C4-2B (cell line): ENCODE data around the gene B3GNT5.

Source experiments
- H3K27ac ChIP-seq: fragments of 450-650 bp; 2 replicates; pipeline ENCODE4 v1.5.1; 2017
- ZFX ChIP-seq: fragments of 450-650 bp; IDR thresholded peaks from 2 replicates; pipeline ENCODE4 v1.6.1; 2017
- TF ChIP-seq, protein P1 (sequence below): fragments of 450-650 bp; conservative IDR thresholded peaks from 2 replicates; pipeline ENCODE4 v1.5.1; 2017; ENCODE audit warnings: mild to moderate bottlenecking

Gene B3GNT5

DNA sequence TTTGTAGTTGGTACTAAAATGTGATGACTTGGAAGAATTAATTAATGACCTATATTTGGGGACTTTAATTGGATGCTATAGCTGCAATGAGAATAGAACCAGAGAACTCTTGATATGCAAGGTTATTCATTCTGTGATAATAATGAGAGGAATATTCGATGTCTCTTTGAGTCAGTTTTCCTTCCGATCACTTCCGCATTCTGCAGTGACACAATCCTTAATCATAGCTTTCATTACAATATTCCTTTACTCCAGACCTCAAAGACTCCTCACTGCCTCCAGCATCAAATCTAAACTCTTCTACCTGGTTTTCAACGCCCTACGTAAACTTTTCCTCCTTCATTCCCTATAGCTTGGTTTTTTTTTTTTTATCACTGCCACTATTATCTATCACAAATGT lies 21.6 kb downstream of the B3GNT5 start:
- no peak for TF ChIP-seq ZFX
- TF ChIP-seq, protein P1, sequence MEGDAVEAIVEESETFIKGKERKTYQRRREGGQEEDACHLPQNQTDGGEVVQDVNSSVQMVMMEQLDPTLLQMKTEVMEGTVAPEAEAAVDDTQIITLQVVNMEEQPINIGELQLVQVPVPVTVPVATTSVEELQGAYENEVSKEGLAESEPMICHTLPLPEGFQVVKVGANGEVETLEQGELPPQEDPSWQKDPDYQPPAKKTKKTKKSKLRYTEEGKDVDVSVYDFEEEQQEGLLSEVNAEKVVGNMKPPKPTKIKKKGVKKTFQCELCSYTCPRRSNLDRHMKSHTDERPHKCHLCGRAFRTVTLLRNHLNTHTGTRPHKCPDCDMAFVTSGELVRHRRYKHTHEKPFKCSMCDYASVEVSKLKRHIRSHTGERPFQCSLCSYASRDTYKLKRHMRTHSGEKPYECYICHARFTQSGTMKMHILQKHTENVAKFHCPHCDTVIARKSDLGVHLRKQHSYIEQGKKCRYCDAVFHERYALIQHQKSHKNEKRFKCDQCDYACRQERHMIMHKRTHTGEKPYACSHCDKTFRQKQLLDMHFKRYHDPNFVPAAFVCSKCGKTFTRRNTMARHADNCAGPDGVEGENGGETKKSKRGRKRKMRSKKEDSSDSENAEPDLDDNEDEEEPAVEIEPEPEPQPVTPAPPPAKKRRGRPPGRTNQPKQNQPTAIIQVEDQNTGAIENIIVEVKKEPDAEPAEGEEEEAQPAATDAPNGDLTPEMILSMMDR = no peak
- no peak overlapping the region for H3K27ac ChIP-seq

DNA sequence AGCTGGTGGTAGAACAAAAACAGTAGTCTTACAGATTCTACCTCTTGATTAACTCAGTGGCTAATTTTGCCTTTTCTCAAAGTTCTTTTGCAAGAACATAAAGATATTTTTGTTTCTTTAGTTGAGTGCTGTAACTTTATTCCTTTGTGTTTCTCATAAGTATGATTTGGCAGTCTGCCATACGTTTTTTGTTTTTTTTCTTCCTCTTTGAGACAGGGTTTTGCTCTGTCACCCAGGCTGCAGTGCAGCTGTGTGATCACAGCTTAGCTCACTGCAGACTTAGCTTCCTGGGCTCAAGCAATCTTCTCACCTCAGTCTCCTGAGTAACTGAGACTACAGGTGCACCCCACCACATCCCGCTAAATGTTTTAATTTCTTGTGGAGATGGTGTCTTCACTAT lies 22.4 kb downstream of the B3GNT5 start:
- TF ChIP-seq, protein P1 = no peak
- TF ChIP-seq ZFX = no peak
- peak overlapping the region; percentile 36; the same call in 1 of the 2 replicates for H3K27ac ChIP-seq

DNA sequence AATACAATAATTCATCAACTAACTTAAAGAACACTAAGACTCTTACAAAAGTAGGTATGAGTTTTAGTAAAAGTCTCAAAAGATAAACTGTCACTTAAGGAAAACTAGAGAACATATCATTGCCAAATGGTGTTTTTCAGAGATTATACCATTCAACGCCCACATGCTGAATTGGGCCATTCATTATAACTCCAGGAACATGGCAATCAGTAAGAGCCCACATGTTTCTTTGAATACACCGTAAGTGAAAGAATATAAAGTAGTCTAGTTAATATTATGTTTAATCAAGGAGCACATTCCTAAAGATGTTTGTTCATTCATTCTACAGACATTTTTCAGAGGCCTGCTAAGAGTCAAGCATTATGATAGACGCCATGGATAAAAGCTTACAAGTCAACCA lies 22.9 kb downstream of the B3GNT5 start:
- peak overlapping the region; percentile 36; the same call in 1 of the 2 replicates for H3K27ac ChIP-seq
- TF ChIP-seq, protein P1 = no peak
- TF ChIP-seq ZFX = no peak

DNA sequence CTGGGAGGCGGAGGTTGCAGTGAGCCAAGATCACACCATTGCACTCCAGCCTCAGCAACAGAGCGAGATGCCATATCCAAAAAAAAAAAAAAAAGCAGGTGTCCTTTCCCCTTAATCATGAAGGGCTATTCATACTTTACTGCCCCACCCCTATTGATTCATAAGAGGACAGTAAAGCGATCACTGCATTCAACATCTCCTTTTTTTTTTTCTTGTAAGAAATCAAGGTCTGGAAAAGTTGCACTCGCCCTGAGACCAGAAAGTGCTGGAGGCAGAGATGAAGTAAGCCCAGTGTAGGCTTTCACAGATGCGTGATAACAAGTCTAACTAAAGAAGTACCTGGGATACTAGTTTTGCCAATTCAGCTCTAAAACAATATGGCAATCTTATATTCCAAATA lies 24.2 kb downstream of the B3GNT5 start:
- no peak overlapping the region for H3K27ac ChIP-seq
- TF ChIP-seq ZFX = no peak
- TF ChIP-seq, protein P1 = no peak

DNA sequence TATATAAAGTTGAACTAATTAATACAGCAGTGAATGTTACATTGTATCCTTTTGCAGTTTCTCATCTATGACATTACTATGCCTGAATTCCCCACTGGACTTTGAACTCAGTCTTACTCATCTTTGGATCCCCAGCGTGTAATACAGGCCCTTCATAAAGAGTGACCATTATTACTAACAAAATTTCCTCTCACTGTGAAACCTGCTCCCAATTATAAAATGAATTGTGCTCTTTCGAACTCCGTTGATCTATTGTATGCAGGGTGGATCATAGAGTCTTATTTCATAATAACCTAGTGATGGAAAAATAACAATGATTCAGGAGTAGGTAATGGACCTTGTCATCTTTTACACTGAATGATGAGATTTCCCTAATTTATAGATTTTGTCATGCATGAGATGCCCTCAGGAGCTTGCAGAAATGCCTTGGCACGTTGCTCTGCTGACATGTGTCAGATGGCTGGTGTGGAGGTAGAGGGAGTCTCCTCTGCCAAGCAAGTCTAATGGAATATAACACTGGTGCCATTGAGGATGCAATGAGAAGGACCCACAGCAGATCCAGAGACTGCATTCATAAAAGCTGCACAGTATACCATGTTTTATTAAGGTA lies 25.5 kb downstream of the B3GNT5 start:
- TF ChIP-seq ZFX = no peak
- TF ChIP-seq, protein P1 = no peak
- no peak overlapping the region for H3K27ac ChIP-seq

DNA sequence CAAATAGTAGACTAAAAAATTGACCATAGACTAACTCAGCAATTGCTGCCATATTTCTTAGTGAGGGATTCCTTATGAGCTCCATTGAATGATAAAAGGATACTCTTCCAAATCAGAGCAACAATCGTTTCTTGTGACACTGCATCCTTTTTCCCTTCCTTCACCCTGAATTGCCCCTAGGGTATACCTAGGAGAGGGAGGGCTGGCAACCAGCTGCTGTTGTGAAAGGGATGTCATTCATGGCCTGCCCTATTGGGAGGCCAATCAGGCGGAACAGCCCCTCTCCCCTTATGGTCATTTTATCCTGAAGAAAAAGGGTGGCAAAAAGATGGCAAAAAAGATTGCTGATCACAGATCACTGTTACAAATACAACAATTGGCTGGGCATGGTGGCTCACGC lies 26.3 kb downstream of the B3GNT5 start:
- H3K27ac ChIP-seq = no peak overlapping the region
- TF ChIP-seq ZFX = no peak
- TF ChIP-seq, protein P1 = no peak

DNA sequence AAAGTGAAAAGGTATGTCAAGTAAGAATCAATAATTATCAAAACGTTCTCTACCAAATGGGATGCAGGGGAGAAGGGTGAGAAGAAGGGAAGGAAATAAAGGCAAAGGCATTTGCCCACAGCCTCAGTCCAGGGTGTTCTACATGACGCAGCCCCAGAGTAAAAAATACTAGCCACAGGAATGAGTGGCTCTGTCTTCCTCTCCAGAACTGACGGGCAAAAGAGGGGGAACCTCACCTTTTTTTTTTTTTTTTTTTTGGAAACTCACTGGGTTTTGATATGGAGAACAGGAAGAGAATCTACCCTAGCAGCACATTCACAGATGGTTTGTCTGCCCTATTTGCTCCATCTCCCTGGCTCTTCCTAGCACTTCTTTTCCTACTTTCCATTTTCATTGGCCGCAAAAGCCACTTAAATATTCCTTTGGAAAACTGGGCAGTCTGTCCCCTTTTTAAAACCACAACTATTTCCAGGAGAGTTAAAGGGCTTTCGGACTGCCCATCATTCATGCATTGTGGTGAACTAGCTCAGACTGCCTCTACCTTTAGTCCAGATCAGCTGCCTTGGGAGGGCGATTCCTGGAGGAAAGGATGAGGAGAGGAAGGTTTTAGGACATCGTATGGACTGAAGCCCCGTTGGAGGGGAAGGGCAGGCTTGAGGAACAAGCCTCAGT lies 28.2 kb downstream of the B3GNT5 start:
- no peak overlapping the region for H3K27ac ChIP-seq
- no peak for TF ChIP-seq ZFX
- TF ChIP-seq, protein P1 = no peak
